NB4 (cell line): ENCODE results near the gene MCTP1.

Experiments
- DNase-seq: peaks from one replicate; pipeline ENCODE4 v3.0.0; 2010; ENCODE audit warnings: low read depth
- H3K4me3 ChIP-seq: one replicate; pipeline ENCODE4 v1.5.1; 2011; ENCODE audit warnings: mild to moderate bottlenecking, low read depth, low read length, moderate library complexity
- CTCF ChIP-seq: IDR thresholded peaks from one replicate; pipeline ENCODE4 v1.5.1; 2012; ENCODE audit warnings: low read depth, low read length
- MAX ChIP-seq: IDR thresholded peaks from 2 replicates; pipeline ENCODE4 v1.6.1; 2011; ENCODE audit warnings: low read depth, low read length
- MYC ChIP-seq: IDR thresholded peaks from 2 replicates; pipeline ENCODE4 v1.6.1; 2011; ENCODE audit warnings: low read depth, low read length
- POLR2A ChIP-seq: IDR thresholded peaks from 2 replicates; pipeline ENCODE4 v1.6.1; 2011; ENCODE audit warnings: mild to moderate bottlenecking; ENCODE audit not compliant: insufficient read length; ENCODE audit errors: extremely low read depth

MCTP1 gene

GRCh38 chr5:95068289-95068910, 216.5 kb downstream of the MCTP1 start:
- DNase-seq, result no peak
- H3K4me3 ChIP-seq, result no peak overlapping the region
- TF ChIP-seq POLR2A, result no peak
- no peak for TF ChIP-seq MAX
- TF ChIP-seq MYC, result no peak

- H3K4me3 ChIP-seq, result no peak overlapping the region
- TF ChIP-seq MAX, result no peak
- TF ChIP-seq MYC, result no peak
- no peak for TF ChIP-seq CTCF
- TF ChIP-seq POLR2A, result no peak
- no peak for DNase-seq
Measured at GRCh38 chr5:95066048-95066447, 218.8 kb downstream of the MCTP1 start.

GRCh38 chr5:95063492-95063891, 221.4 kb downstream of the MCTP1 start:
- TF ChIP-seq CTCF, result no peak
- TF ChIP-seq MYC, result no peak
- TF ChIP-seq MAX, result no peak
- no peak for TF ChIP-seq POLR2A
- H3K4me3 ChIP-seq, result no peak overlapping the region
- DNase-seq, result no peak

- no peak overlapping the region for H3K4me3 ChIP-seq
- TF ChIP-seq POLR2A (no peak), CTCF (no peak), MYC (no peak), MAX (no peak)
- no peak for DNase-seq
Measured at GRCh38 chr5:95060098-95060497, 224.8 kb downstream of the MCTP1 start.

- TF ChIP-seq MAX (no peak), POLR2A (no peak), MYC (no peak), CTCF (no peak)
- no peak for DNase-seq
- no peak overlapping the region for H3K4me3 ChIP-seq
Measured at GRCh38 chr5:95059636-95060035, 225.3 kb downstream of the MCTP1 start.

GRCh38 chr5:95057615-95058014, 227.3 kb downstream of the MCTP1 start:
- TF ChIP-seq MAX, result no peak
- no peak for TF ChIP-seq MYC
- TF ChIP-seq POLR2A, result no peak
- no peak for TF ChIP-seq CTCF
- DNase-seq, result no peak
- H3K4me3 ChIP-seq, result no peak overlapping the region
